HEK293T (cell line): ENCODE measurements around the gene ADH7.

ENCODE experiments used
- BHLHE40 ChIP-seq: fragments of 450-650 bp; IDR thresholded peaks from 2 replicates; pipeline ENCODE4 v1.6.1; 2016; ENCODE audit warnings: mild to moderate bottlenecking, moderate library complexity, borderline replicate concordance
- ELF4 ChIP-seq: fragments of 450-650 bp; IDR thresholded peaks from 2 replicates; pipeline ENCODE4 v1.6.1; 2017; ENCODE audit warnings: antibody characterized with exemption
- FOXA1 ChIP-seq: fragments of 450-650 bp; IDR thresholded peaks from 2 replicates; pipeline ENCODE4 v1.6.1; 2016; ENCODE audit warnings: mild to moderate bottlenecking
- FOXK2 ChIP-seq: fragments of 450-650 bp; IDR thresholded peaks from 2 replicates; pipeline ENCODE4 v1.6.1; 2016; ENCODE audit warnings: mild to moderate bottlenecking
- FOXM1 ChIP-seq: fragments of 450-650 bp; IDR thresholded peaks from 2 replicates; pipeline ENCODE4 v1.6.1; 2017; ENCODE audit warnings: mild to moderate bottlenecking, borderline replicate concordance
- HDGF ChIP-seq: fragments of 450-650 bp; IDR thresholded peaks from 2 replicates; pipeline ENCODE4 v1.6.1; 2017; ENCODE audit warnings: antibody characterized with exemption, borderline replicate concordance
- PKNOX1 ChIP-seq: fragments of 450-650 bp; IDR thresholded peaks from 2 replicates; pipeline ENCODE4 v1.6.1; 2016
- SUZ12 ChIP-seq: fragments of 450-650 bp; IDR thresholded peaks from 2 replicates; pipeline ENCODE4 v1.6.1; 2016; ENCODE audit warnings: mild to moderate bottlenecking
- TARDBP ChIP-seq: fragments of 450-650 bp; IDR thresholded peaks from 2 replicates; pipeline ENCODE4 v1.6.1; 2016
- ZNF384 ChIP-seq: fragments of 450-650 bp; IDR thresholded peaks from 2 replicates; pipeline ENCODE4 v1.6.1; 2016

- no peak for TF ChIP-seq HDGF
- no peak for TF ChIP-seq FOXA1
- no peak for TF ChIP-seq SUZ12
- TF ChIP-seq ZNF384: no peak
- no peak for TF ChIP-seq FOXK2
- no peak for TF ChIP-seq BHLHE40
- no peak for TF ChIP-seq PKNOX1
- no peak for TF ChIP-seq FOXM1
- TF ChIP-seq TARDBP: no peak
- TF ChIP-seq ELF4: no peak
These were observed 52.3 kb downstream of the ADH7 start for GRCh38 chr4:99382745-99383360.
